ENCODE results near the gene ME3.
A peak's percentile ranks its signal among the peaks of the same experiment; 100 is the strongest.
"Not testable (repeated sequence)": the region's sequence is repeated elsewhere in the genome, so short reads cannot be mapped to it uniquely, and the experiment has no call there.

ME3 gene

DNA sequence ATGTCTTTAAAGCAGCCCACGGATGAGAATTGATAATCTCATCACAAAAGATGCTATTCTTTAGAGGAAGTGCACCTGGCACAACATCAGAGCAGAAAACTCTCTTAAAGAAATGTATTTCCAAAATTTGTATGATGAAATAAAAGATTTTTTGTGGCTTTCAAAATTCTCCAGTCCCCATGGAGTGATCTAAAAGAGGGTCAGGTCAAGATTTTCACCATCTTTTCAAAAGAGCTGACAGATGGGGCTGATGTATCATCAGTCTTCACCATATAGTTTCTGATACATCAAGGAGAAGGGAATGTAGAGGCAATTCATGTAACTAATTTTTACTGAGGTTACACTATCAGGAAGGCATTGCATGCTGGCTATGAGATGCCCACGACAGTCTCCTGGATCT, 11.7 kb downstream of the ME3 start:
- DNase-seq, result no peak

DNA sequence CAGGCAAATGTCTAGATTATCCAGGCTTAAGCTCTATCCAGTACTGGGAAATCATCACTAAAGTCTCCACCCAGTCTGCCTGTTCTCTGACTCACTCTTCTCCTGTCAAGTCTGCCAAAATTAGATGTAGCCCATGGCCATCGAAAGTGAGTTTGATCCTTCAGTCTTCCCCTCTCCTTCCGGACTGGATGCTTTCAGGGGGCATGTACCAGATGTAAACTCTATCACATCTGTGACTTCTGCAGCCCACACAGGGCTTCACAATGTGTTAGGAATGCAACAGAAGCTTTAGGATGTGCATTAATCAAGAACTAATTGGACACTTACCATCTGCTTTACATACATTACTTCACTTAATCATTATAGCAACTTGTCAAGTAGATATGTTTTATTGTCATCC, 12.3 kb downstream of the ME3 start:
- no peak for DNase-seq

DNA sequence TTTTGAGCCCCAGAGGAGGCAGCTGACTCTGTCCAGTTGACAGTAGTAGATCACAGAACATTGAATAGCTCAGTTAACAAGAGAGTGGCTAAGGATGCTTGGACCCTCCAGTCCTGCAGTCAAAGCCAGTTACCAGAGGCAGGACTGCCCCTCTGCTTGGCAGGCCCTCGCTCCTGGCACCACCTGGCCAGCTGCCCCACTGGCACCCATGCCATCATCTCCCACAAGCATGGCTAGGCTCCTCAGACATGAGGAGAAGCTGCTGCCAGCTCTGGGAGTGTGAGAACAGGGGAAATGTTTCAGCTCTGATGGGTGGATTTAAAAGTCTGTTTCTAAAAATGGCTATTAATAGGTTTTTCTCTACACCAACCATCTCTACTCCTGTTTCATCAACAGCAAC, 13.9 kb downstream of the ME3 start:
- no peak for DNase-seq

DNA sequence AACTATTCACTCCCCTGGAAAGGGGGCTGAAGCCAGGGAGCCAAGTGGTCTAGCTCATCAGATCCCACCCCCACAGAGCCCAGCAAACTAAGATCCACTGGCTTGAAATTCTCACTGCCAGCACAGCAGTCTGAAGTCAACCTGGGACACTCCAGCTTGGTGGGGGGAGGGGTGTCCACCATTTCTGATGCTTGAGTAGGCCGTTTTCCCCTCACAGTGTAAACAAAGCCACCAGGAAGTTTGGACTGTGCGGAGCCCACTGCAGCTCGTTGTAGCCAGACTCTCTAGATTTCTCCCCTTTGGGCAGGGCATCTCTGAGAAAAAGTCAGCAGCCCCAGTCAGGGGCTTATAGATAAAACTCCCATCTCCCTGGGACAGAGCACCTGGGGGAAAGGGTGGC, 27.2 kb downstream of the ME3 start:
- DNase-seq, result not testable (repeated sequence)

DNA sequence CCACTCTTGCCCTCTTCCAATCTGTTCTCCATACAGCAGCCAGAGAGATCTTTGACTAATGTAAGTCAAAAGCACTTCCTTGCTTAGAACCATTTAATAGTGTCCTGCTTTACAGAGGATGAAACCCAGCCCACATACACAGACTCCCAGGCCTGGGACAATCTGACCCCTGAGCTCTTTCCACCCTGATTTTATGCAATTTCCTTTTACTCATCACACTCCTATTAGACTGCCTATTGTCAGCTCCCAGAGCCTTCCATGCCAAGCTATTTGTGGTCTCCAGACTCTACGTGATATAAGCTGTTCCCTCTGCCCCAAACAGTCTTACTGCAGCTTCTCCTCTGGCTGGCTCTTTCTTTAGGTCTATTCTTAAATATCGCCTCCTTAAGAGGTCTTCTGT, 28.1 kb downstream of the ME3 start:
- DNase-seq, result no peak

DNA sequence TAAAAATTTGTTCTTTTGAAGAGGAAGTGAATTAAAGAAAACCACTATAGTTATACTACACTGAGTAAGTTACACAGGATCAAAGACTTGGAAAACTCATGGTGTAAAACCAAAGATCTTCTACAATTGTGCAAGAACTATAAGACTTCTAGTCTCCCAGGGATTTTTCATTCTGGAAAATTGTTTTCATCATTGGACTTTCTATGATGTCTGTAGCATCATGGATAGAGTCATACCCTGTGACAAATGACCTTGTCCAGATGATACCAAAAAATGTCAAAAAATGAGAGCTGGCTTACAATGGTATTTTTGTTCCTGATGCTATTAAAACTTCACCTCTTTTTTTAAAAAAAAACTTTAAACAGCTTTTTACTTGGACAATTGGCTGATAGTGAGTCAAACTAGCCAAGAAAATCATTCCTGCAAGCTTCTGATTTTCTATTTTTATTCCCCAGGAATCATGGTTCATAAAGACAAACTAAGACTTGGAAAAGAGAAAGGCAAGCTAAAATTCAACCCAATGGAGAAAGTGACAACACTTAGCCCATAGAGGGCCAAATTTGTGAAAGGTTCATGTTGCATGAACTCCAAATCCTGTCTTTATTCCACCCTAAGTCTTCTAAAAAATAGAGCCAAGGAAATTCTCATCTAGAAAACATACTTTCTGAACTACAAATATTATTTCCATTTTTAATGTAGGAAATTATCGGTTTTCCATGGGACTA, 30.7 kb downstream of the ME3 start:
- DNase-seq, result no peak

DNA sequence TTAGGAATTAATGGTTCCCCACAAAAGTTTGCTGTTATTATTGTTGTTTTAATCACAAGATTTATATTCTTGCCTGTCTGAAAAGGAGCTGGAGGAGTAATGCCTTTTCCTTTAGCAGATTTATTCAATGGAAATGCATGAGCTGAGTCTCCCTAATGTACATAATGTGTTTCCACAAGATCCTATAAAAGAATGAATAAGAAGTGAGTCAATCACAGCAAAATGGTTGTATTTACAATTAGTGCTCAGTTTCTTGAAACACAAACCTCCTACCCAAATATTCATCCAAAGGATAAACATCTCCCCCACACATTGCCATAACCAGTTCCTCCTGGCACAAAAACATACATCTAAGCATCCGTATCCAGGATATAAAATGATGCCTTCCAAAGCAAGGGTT, 33.3 kb downstream of the ME3 start:
- no peak for DNase-seq

DNA sequence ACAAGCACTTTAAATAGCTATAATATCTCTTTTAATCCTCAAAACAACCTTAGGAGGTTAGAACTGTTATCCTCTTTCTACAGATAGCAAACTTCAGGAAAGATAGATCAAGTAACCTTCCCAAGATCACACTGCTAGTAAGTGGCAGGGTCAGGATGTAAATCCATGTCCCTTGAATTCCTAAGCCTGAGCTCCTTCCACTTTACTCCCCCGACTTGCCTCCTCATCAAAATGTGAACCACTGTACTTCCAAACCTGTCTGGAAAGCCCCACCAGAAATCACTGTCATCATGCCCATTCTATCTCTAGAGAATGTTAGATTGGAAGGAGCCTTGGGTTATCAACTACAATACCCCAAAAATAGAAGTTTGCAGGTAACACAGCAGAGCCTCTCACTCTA, 33.7 kb downstream of the ME3 start:
- no peak for DNase-seq

DNA sequence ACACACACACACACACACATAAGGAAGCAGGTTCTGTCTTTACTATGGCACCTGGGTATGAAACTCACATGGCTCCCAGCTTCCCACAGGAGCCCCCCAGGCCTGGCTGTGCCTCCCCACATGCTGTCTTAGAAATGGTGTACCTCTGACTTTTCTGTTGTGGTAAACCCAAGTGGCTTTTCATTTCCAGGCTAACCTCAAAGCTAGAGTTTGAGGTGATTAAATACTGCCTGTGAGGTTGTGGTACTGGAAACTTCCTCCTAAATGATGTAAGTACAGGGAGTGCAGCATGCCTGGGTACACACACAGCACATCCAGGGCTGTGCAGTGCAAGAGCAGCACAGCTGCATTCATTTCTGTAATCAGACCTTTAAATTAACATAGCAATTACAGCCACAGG, 34.4 kb downstream of the ME3 start:
- no peak for DNase-seq

DNA sequence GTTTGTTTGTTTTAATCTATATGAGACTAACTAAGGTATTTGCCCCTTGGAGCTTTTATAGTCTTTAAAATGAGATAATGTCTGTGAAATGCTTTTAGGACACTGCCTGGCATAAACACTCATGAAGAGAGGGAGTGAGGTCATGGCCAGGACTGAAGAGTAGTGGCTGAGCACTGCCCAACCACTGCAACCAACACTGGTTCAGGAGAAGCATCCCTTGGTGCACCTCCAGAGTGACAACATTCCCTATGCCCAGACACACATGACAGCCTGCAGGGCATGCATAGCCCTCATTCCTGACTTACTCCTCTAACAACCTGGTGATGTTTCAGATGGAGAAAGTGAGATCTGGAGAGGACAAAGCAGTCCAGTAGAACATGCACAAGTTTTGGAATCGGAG, 36.1 kb downstream of the ME3 start:
- no peak for DNase-seq

DNA sequence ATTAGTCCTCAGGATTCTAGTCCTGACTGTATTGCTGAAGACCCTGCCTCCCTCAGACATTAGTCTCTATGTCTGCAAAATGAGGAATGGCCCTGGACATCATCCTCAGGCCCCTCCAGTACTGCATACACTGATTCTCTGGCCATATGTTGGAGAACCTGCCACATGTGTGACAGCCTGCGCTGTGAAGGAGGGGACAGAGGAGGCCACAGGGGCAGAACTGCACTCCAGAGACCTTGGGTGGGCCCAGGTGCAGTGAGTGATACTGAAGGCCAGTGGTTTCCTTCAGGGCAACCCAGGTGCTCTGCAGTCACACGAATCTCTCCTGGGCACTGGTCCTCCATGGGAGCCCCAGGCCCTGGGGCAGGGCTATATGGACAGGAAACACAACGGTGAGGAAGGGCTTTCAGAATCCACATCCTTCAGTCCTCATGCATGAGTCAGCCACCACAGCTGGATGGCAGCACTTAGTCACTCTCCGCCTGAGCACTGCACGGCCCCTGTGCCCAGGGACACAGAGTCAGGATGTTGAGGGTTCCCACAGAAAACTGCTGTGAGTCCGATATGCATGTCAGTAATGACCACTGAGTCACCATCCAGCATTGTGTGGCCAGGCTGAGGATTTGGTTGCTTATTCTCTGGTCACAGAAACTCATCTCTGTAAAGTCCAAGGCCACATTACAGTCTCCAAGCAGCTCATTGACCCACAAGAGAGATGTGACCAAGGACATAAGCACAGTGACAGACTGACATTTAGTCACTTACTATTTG, 39.7 kb downstream of the ME3 start:
- DNase-seq, result peak in 1 of 2 donors; percentile 12

DNA sequence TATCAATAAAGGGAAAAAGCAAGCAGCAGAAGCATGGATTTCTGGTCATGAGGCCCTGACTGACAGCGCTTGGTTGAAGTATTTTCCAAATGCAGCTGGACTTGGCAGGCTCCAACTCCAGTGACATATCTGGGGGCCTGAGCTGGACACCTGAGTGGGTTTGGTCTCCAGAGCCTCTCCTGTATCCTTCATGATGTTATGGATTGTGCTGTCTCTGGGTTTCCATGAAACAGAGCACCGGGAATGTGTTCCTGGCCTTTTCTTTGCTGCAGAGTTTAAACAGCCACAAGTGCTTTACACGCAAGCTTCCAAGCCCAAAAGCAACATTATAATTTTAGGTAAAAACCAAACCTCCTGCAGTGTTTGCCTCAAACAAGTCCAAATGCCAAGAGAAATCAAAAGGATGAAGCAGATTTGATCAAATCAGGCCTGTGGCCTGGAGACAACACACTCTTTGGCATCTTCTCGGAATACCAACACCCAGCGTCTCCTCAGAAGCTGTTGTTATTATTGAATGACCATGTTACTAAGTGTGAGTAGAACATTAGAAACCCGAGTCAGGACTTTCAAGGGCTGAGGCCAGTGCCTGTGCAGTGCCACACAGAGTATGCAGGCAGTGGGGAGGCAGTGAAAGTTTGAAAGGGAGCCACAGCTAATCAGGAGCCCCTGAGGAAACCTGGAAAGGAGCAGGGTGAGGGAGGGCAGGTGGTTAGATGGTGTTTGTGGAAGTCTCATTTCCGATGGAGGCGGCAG, 42.0 kb downstream of the ME3 start:
- no peak for DNase-seq

DNA sequence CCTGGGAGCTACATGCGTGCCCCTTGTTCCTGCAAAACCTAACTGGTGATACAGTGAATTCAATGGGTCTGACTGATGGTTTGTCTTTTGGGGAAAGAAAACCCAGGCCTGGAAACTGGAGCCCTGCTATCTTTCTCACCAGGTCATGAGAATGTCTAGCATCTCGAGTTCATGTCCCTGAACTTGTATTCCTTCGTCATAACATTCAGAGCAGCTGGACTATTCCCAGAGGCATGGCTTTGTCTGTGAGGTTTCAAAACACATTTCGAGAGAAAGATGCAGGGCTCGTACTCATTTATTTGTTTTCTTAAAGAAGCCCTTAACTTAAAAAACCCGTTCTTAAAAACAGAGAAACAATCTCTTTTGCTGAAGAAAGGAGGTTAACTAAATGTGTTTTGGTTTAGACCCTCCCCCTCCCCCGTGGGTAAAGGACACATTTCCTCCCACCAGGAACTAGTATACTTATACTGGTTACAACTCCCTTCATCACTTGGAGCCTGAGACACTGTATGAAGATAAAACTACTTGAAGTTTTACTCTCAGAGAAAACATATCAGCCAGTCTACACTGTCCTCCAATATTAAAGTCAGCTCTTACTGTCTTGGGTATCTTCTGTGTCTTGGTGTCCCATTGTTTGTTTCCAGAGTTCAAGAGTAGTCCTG, 43.2 kb downstream of the ME3 start:
- DNase-seq, result no peak

DNA sequence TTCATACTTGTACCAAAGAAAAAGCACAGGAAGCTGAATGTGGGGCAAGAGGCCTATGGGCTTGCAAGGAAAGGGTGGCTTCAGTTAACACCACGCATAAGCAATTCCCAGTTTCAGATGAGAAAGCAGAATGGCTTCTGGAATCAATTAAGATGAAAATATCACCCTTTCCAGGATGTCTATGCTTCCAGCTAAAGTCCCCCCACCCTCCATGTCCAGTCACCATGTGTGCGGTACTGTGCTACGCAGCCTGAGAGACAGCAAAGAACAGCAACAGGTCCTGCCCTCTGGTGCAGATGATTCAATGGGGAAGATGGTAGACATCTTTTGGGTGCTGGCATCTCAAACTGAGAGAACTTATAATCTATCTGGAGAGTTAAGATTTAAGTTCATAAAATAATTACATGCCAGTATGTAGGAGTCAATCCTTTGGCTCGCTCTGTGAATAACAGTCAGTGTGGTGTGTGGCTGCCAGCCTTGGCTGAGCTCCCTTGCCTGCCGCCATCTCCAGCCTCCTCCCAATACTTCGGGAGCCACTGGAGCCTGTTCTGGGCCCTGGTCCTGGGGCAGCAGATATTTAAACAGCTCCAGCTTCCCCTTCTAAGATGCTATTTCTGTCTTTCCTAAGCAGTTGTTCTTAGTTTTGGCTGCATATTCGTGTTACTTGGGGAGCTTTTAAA, 44.5 kb downstream of the ME3 start:
- DNase-seq, result no peak

DNA sequence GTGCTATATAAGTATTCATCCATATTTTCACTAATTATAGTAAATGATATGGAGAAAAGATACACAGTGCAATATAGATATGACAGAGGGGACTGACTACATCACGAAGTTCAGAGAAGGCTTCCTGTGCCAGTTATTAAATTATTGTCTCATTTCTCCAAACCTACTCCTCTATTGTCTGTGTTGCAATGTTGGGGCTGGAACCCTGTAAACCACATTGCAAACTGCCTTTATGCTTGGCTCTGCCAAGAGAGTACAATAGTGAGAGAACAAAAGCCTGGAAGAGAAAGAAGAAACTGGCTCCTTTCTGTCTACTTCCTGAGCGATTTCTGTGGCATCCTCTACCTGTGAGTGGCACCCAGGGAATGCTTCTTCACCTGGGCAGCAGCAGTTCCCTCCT, 46.4 kb downstream of the ME3 start:
- DNase-seq, result no peak

DNA sequence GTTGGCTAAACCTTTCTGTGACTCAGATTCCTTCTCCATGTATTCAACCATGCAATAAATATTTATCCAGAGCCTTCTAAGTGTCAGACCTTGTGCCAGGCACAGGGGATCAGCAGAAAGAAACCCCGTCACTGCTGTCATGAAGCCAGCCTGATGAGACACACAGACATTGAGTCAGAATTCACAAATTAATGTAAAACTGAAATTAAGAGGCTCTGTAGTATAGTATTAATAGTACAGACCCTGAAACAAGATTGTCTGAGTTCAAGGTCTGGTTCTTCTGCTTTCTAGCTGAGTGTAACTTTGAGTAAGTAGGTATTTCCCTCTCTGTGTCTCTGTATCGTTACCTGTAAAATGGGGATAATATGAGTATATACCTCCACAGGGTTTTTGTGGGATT, 46.9 kb downstream of the ME3 start:
- no peak for DNase-seq

DNA sequence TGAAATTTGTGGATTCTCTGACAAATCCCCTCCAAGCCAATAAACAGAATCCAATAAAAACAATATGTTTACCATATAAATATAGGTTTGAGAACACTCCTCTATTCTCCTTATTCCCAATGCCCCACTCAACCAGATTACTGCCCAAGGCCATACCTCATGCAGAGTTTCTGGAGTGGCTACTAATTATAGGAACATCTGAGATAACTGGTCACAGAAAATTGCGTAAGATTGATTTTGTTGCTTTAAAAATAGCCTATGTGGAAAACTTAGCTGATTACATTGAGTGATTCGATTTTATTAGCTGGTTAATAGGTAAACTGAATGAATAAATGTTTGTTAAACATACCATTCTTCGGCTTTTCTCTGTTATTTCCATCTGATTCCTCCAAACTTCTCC, 48.0 kb downstream of the ME3 start:
- no peak for DNase-seq

DNA sequence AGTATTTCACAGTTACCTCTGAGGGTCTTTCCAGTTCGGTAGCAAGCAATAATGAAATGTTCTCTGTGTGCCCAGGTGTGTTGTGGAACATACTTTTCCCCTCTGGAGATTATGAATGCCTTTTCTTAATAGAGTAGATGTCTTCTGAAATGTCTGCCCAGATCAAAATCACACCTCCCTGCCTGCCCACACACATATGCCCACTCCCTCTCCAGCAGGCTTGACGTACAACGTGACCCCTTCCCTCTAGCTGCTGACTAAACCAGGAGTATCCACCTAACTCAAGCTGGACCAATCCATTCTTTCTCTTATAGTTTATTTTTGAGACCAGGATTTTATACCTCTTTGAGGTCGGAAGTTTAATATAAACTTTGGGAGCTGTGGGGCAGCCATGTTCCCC, 48.7 kb downstream of the ME3 start:
- DNase-seq, result no peak

DNA sequence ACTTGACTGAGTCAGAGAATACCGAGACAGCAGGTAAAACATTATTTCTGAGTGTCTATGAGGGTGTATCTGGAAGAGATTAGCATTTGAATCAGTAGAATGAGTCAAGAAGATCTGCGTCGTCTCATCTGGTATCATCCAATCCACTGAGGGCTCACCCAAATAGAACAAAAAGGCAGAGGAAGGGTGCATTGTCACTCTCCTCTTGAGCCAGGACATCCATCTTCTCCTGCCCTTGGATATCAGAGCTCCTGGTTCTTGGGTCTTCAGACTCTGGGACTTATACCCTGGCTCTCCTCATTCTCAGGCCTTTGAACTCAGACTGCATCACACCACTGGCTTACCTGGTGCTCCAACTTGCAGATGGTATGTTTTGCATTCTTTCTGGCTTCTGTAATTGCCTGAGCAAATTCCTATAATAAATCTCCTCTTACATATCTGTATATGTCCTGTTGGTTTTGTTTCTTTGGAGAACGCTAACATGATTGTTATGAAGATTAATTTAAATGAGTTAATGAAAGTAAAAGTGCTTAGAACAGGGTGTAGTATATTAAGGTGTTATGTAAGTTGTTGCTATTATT, 49.3 kb downstream of the ME3 start:
- DNase-seq, result no peak

DNA sequence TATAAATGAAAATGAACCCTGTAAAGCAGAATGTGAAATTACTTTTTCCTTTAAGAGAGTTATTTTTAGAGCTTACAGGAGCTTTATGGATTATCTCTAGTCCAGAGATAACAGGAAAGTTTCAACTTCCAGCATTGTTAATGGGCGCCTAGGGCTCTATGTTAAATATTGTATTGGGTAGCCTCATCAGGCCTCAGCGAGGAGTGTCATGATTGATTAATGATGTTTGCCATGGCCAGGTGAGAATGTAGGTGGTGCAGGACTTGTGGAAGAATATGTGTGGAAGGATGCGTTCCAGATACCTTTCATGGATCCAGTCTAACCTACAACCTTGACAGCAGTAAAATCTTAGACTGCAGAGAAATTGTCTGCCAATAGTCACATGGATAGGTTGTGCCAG, 50.6 kb downstream of the ME3 start:
- DNase-seq, result no peak

DNA sequence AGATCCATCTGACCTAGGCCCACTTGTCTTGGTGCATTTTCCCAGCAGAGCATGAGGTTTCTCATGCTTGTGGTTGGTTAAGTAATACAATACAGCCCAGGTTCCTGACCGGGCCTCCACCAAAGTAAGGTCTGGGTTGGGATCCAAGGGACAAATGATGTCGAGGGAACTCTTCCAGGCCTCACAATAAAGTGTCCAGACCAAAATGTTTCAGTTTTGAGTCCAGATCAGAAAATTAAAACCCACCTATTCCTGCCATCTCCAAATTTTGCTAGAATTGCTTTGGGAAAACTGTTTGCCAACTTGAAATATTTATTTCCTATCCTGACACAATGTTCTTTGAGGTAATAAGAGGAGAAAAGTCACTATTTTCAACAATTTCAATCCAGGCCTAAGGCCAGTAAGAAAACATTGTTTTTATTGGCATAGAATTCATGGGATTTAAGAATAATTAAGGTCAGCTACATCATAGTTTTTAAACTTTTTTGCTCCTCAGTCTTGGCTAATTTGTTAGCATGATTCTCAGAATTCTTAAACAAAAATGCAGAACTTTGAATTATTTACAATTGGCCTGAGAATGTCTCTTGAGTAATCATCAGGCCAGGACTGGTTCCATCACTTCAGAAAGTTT, 51.4 kb downstream of the ME3 start:
- no peak for DNase-seq

DNA sequence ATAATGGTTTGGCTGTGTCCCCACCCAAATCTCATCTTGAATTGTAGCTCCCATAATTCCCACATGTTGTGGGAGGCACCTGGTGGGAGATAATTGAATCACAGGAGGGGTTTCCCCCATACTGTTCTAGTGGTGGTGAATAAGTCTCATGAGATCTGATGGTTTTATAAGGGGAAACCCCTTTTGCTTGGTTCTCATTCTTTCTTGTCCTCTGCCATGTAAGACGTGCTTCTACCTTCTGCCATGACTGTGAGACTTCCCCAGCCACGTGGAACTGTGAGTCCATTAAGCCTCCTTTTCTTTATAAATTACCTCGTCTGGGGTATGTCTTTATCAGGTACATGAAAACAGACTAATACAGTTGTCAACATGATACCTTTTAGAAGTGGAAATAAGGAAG, 53.0 kb downstream of the ME3 start:
- not testable (repeated sequence) for DNase-seq
